GM12801 (cell line): ENCODE results near the gene METTL26.

Experiments used
- CTCF ChIP-seq: IDR thresholded peaks from one replicate; pipeline ENCODE4 v1.5.1; 2011; ENCODE audit warnings: control low read depth; ENCODE audit not compliant: insufficient read length; ENCODE audit errors: extremely low read depth

METTL26 gene

GRCh38 chr16:636206-637080, at the start of gene METTL26:
METTL26 (minus strand) TSS chr16:636305; CDS start chr16:636290, 15 bp downstream.
- TF ChIP-seq CTCF: no peak

- no peak for TF ChIP-seq CTCF
These were observed 49.0 kb upstream of the METTL26 start for GRCh38 chr16:684961-685696.

GRCh38 chr16:684071-684794, 48.1 kb upstream of the METTL26 start, which contains the start of gene JMJD8:
JMJD8 (minus strand) TSS chr16:684334; CDS start chr16:684319, 15 bp downstream.
- TF ChIP-seq CTCF: no peak

GRCh38 chr16:683396-684070, 47.4 kb upstream of the METTL26 start:
- no peak for TF ChIP-seq CTCF

- no peak for TF ChIP-seq CTCF
These were observed 46.6 kb upstream of the METTL26 start for GRCh38 chr16:682493-683395.

- TF ChIP-seq CTCF: no peak
These were observed 45.8 kb upstream of the METTL26 start for GRCh38 chr16:681746-682427.
